ENCODE data around the gene BTBD19. TPM values are rescaled to one million over a fixed set of nuclear protein-coding genes. Genes with fewer than 3 reads are reported as not detected.

The BTBD19 gene
- total RNA-seq, 6 donors from 2014 or later: 5.1 to 63.9 (median 17.8) TPM

DNA sequence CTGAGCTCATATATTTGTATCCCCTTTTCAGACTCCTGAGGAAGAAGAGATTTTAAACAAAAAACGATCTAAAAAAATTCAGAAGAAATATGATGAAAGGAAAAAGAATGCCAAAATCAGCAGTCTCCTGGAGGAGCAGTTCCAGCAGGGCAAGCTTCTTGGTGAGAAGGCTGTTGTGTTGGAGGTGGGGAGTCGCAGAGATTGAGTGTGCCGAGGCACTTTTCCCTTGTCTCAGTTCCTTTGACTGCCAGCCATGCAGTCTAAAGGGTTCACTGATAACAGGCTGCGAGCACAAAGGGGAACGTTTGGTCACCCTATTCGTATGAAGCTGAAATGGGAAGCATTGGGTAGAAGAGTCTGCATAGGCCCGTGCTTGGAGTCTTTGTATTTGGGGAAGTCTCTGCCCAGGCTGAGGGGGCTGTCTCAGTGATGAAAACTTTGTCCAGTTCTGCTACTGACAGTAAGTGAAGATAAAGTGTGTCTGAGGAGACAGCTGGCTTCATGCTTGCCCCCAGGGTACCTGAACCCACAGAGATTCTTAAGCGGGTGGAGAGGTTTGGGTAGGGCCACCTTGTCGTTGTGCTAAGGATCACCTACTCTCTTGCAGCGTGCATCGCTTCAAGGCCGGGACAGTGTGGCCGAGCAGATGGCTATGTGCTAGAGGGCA is 30.2 kb upstream of the BTBD19 start:
- Histone ChIP-seq H3K27ac (no peak overlapping the region), H3K4me1 (peaks cover 16 to 33% (median 24%) of the 10 kb centered on the region in 4 donors), H3K27me3 (no peaks in the 10 kb centered on the region), H3K4me3 (peak overlapping the region in 1 of 4 donors; percentile 91), H3K36me3 (peaks cover 11 to 62% (median 45%) of the 10 kb centered on the region in 4 donors), H3K9me3 (no peaks in the 10 kb centered on the region)
- DNase-seq (no peak), ATAC-seq (ENCODE audit: low FRiP score in 2 of 2) (no peak)
- 70 to 72% methylated on average over 13 of the region's 13 CpGs for WGBS, 2 donors
- TF ChIP-seq POLR2AphosphoS5 (IDR thresholded peaks at IDR 0.05) (no peak), EP300 (IDR thresholded peaks at IDR 0.05) (no peak), POLR2A (IDR thresholded peaks at IDR 0.05) (no peak)
- TF ChIP-seq, protein P1, sequence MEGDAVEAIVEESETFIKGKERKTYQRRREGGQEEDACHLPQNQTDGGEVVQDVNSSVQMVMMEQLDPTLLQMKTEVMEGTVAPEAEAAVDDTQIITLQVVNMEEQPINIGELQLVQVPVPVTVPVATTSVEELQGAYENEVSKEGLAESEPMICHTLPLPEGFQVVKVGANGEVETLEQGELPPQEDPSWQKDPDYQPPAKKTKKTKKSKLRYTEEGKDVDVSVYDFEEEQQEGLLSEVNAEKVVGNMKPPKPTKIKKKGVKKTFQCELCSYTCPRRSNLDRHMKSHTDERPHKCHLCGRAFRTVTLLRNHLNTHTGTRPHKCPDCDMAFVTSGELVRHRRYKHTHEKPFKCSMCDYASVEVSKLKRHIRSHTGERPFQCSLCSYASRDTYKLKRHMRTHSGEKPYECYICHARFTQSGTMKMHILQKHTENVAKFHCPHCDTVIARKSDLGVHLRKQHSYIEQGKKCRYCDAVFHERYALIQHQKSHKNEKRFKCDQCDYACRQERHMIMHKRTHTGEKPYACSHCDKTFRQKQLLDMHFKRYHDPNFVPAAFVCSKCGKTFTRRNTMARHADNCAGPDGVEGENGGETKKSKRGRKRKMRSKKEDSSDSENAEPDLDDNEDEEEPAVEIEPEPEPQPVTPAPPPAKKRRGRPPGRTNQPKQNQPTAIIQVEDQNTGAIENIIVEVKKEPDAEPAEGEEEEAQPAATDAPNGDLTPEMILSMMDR (IDR thresholded peaks at IDR 0.05): no peak

DNA sequence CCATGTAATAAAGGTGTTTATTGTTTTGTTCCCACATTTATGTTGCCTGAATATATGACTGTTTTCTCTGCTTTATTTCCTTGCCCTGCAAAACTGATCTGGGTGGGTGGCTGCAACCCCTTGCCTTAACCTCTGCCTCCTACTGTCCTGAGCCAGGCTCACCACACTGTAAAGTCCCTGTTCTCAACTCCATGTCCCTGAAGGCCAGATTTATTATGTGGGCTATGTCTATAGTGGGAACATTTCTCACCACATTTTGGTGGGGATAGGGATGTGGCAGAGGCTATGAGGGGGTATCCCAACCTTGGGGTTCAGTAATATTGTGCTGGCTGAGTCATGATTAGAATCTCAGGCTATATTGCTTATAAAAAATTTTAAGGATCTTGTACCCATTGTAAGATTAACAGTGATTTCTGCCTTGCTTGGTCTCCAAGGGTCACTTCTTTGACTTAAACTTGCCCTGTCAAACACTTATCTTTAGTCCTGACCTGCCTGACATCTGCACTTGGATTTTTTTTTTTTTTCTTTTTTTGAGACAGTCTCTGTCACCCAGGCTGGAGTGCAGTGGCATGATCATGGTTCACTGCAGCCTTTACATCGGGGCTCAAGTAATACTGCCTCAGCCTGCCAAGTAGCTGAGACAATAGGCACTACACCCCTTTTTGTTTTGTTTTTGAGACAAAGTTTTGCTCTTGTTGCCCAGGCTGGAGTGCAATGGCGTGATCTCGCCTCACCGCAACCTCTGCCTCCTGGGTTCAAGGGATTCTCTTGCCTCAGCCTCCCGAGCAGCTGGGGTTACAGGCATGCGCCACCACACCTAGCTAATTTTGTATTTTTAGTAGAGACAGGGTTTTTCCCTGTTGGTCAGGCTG is 29.4 kb upstream of the BTBD19 start:
- no peak overlapping the region for H3K27ac ChIP-seq
- no peak overlapping the region for H3K4me3 ChIP-seq
- TF ChIP-seq POLR2AphosphoS5 (IDR thresholded peaks at IDR 0.05): no peak
- no peak for TF ChIP-seq POLR2A (IDR thresholded peaks at IDR 0.05)
- TF ChIP-seq, protein P1 (IDR thresholded peaks at IDR 0.05): no peak
- no peak for TF ChIP-seq EP300 (IDR thresholded peaks at IDR 0.05)
- 90 to 98% methylated on average over 6 of the region's 6 CpGs for WGBS, 2 donors
- ATAC-seq (ENCODE audit: low FRiP score in 2 of 2) (no peak), DNase-seq (no peak)
- H3K4me1 ChIP-seq: peaks cover 22 to 38% (median 30%) of the 10 kb centered on the region in 4 donors
- H3K36me3 ChIP-seq: peaks cover 11 to 62% (median 45%) of the 10 kb centered on the region in 4 donors
- H3K27me3 ChIP-seq: no peaks in the 10 kb centered on the region
- H3K9me3 ChIP-seq: no peaks in the 10 kb centered on the region

GRCh38 chr1:44780583-44781121 is 27.7 kb upstream of the BTBD19 start:
- TF ChIP-seq POLR2AphosphoS5 (IDR thresholded peaks at IDR 0.05) (no peak), EP300 (IDR thresholded peaks at IDR 0.05) (no peak), POLR2A (IDR thresholded peaks at IDR 0.05) (no peak)
- TF ChIP-seq, protein P1 (IDR thresholded peaks at IDR 0.05): no peak
- 94 to 97% methylated on average over 14 of the region's 14 CpGs for WGBS, 2 donors
- Histone ChIP-seq H3K27me3 (no peaks in the 10 kb centered on the region), H3K27ac (no peak overlapping the region), H3K9me3 (no peaks in the 10 kb centered on the region), H3K36me3 (peaks cover 11 to 62% (median 45%) of the 10 kb centered on the region in 4 donors), H3K4me3 (no peak overlapping the region), H3K4me1 (peaks cover 32 to 48% (median 38%) of the 10 kb centered on the region in 4 donors)
- no peak for ATAC-seq (ENCODE audit: low FRiP score in 2 of 2)
- DNase-seq: no peak

DNA sequence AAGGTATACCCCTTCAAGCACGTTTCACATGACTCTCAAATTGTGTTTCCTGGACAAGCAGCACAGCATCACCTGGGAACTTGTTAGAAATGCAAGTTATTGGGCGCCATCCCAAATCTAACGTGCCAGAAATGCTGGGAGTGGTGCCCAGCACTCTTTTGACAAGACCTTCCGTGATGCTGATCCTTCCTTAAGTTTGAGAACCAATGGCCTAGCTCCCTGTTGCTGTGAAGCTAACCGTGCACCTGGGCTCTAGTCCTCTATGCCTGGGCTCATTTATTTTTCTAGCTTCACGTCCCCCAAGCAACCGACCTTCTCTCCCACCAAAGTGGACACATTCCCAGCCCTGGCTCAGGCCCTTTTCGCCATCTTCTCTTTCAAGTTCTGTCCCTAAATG is 24.6 kb upstream of the BTBD19 start:
- DNase-seq (no peak), ATAC-seq (ENCODE audit: low FRiP score in 2 of 2) (no peak)
- Histone ChIP-seq H3K36me3 (peaks cover 0 to 36% (median 24%) of the 10 kb centered on the region in 4 donors), H3K4me1 (peaks cover 19 to 33% (median 32%) of the 10 kb centered on the region in 4 donors), H3K4me3 (peak overlapping the region in 3 of 4 donors; percentile 40 to 56 (median 50)), H3K27me3 (no peaks in the 10 kb centered on the region), H3K9me3 (no peaks in the 10 kb centered on the region), H3K27ac (peak overlapping the region in 2 of 4 donors; percentile 34 to 50)
- TF ChIP-seq EP300 (IDR thresholded peaks at IDR 0.05) (no peak), POLR2AphosphoS5 (IDR thresholded peaks at IDR 0.05) (no peak), POLR2A (IDR thresholded peaks at IDR 0.05) (no peak)
- TF ChIP-seq, protein P1 (IDR thresholded peaks at IDR 0.05): no peak
- 38 to 46% methylated on average over 8 of the region's 8 CpGs for WGBS, 2 donors
